ENCODE data around the gene PYY.
"Not testable (repeated sequence)": the region's sequence is repeated elsewhere in the genome, so short reads cannot be mapped to it uniquely, and the experiment has no call there.

PYY gene

DNA sequence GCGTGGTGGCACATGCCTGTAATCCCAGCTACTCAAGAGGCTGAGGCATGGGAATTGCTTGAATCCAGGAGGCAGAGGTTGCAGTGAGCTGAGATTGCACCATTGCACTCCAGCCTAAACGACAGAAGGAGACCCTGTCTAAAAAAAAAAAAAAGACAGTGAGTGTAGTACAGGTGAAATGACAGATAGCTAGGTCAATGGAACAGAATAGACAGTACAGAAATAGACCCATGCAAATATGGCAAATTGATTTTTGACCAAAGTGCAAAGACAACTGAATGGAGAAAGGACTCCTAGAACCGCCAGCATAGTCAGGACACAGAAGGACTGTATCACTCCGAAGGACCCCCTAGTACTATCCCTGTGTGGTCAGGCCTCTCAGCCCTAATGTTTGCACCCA is 16.6 kb upstream of the PYY start:
- no peak overlapping the region for H3K4me3 ChIP-seq (ENCODE audit: low read depth, low read length)
- TF ChIP-seq, protein P1, sequence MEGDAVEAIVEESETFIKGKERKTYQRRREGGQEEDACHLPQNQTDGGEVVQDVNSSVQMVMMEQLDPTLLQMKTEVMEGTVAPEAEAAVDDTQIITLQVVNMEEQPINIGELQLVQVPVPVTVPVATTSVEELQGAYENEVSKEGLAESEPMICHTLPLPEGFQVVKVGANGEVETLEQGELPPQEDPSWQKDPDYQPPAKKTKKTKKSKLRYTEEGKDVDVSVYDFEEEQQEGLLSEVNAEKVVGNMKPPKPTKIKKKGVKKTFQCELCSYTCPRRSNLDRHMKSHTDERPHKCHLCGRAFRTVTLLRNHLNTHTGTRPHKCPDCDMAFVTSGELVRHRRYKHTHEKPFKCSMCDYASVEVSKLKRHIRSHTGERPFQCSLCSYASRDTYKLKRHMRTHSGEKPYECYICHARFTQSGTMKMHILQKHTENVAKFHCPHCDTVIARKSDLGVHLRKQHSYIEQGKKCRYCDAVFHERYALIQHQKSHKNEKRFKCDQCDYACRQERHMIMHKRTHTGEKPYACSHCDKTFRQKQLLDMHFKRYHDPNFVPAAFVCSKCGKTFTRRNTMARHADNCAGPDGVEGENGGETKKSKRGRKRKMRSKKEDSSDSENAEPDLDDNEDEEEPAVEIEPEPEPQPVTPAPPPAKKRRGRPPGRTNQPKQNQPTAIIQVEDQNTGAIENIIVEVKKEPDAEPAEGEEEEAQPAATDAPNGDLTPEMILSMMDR (conservative IDR thresholded peaks at IDR 0.05; ENCODE audit: low read depth, low read length): no peak
- DNase-seq (ENCODE audit: low read depth): no peak

DNA sequence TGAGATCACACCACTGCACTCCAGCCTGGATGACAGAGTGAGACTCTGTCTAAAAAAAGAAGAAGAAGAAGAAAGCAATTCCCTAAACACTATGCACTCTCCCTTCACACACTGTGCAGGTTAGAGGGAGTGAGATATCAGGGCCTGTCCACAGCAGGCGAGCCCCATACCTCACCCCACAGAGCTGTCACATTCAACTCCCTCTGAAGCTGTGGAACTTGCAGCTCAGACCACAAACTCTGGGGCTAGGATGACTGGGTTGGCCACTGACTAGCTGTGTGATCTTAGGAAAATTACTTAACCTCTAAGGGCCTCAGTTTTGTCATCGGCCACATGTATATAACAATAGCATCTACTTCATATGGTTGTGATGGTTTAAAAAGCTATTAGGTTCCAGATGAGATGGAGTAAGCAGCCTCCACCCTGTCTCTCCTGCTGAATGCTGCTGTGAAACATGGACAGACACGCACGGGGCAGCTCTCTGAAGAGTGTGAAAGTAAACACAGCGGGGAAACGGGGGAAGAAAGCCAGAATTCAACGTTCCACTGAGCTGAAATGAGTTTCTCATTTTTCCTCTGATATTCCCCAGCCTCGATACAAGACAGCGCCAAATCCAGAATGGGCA is 13.6 kb upstream of the PYY start:
- H3K4me3 ChIP-seq (ENCODE audit: low read depth, low read length): peak overlapping the region; percentile 14
- TF ChIP-seq, protein P1 (conservative IDR thresholded peaks at IDR 0.05; ENCODE audit: low read depth, low read length): no peak
- DNase-seq (ENCODE audit: low read depth): no peak

GRCh38 chr17:43966276-43966675 is 12.5 kb upstream of the PYY start:
- DNase-seq (ENCODE audit: low read depth): no peak
- TF ChIP-seq, protein P1 (conservative IDR thresholded peaks at IDR 0.05; ENCODE audit: low read depth, low read length): no peak

DNA sequence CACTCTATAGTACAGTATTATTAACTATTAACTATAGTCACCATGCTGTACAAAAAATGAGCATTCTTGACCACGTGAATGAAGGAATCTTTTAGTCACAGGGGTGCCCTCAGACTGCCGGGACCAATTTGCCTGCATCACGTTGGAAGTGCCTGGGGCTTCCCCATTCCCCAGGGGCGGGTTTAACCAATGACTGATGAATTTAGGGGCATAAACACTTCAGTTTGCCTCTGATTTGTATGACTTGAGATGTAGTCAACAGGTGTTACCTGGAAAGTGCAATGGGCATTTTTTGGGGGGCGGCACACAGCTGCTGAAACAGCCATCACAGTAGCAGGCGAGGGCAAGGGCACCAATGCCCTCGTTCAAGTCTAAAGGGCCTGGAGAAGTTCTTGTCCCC is 8.7 kb upstream of the PYY start:
- TF ChIP-seq, protein P1 (conservative IDR thresholded peaks at IDR 0.05; ENCODE audit: low read depth, low read length): no peak
- no peak for DNase-seq (ENCODE audit: low read depth)
- H3K4me3 ChIP-seq (ENCODE audit: low read depth, low read length): no peak overlapping the region

More at GRCh38 chr17:43966276-43966675, 12.5 kb upstream of the PYY start:
- H3K4me3 ChIP-seq (ENCODE audit: low read depth, low read length): no peak overlapping the region

DNA sequence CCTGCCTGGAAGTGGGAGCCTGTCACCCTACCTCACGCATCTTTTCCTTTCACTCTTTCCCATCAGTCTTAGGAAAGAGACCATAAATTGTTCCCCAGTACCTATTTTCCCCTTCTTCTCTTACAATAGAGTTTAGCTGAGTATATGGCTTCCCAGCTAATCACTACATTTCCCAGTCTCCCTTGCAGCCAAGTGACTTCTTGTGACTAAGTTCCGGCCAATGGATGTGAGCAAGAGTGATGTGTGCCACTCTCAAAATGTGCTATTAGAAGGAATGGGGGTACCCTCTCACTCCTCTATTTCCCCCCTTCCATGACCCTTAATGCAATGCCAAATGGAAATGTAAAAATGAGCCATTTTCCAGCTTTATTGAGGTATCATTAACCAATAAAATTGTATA is 8.2 kb upstream of the PYY start:
- no peak for DNase-seq (ENCODE audit: low read depth)
- H3K4me3 ChIP-seq (ENCODE audit: low read depth, low read length): no peak overlapping the region
- TF ChIP-seq, protein P1 (conservative IDR thresholded peaks at IDR 0.05; ENCODE audit: low read depth, low read length): no peak

DNA sequence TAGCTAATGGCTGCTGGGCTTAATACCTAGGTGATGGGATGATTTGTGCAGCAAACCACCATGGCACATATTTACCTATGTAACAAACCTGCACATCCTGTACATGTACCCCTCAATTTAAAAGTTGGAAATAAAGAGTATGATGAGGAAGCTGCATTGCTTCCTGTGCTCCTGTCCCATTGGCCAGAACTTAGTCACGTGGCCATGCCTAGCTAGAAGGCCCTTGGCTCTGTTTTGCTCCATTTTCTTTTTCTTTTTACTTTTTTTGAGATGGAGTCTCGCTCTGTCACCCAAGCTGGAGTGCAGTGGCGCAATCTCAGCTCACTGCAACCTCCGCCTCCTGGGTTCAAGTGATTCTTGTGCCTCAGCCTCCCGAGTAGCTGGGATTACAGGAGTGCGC is 7.6 kb upstream of the PYY start:
- not testable (repeated sequence) for H3K4me3 ChIP-seq (ENCODE audit: low read depth, low read length); DNase-seq (ENCODE audit: low read depth)

- DNase-seq (ENCODE audit: low read depth): peak; percentile 40
- TF ChIP-seq, protein P1 (conservative IDR thresholded peaks at IDR 0.05; ENCODE audit: low read depth, low read length): no peak
- no peak overlapping the region for H3K4me3 ChIP-seq (ENCODE audit: low read depth, low read length)
These were observed 5.1 kb upstream of the PYY start for GRCh38 chr17:43958748-43959352.

Data from choroid plexus epithelial cell (primary cell).